Lower leg skin (tissue), 3 donors: ENCODE results near the gene SLC30A5.

ENCODE experiments used
- POLR2A ChIP-seq, 2 donors: fragments of 450-650 bp; IDR thresholded peaks; one replicate each; pipeline ENCODE4 v1.6.1; 2016 to 2017; ENCODE audit warnings: antibody characterized with exemption in 2 of 2, mild to moderate bottlenecking in 1 of 2, moderate library complexity in 1 of 2
- TF ChIP-seq, protein P1 (sequence below), 3 donors: fragments of 450-650 bp; IDR thresholded peaks; one replicate each; pipeline ENCODE4 v1.5.1; 2016; ENCODE audit warnings: antibody characterized with exemption in 3 of 3, mild to moderate bottlenecking in 3 of 3, moderate library complexity in 2 of 3

DNA sequence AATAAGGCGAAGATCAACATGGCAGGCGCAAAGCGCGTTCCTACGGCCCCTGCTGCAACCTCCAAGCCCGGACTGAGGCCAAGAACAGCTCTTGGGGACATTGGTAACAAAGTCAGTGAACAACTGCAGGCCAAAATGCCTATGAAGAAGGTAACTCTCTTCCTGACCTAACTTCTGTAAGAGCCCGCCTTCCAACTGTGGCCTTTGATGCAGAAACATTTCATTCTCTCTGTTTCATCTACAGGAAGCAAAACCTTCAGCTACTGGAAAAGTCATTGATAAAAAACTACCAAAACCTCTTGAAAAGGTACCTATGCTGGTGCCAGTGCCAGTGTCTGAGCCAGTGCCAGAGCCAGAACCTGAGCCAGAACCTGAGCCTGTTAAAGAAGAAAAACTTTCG, 74.1 kb downstream of the SLC30A5 start:
- TF ChIP-seq, protein P1, sequence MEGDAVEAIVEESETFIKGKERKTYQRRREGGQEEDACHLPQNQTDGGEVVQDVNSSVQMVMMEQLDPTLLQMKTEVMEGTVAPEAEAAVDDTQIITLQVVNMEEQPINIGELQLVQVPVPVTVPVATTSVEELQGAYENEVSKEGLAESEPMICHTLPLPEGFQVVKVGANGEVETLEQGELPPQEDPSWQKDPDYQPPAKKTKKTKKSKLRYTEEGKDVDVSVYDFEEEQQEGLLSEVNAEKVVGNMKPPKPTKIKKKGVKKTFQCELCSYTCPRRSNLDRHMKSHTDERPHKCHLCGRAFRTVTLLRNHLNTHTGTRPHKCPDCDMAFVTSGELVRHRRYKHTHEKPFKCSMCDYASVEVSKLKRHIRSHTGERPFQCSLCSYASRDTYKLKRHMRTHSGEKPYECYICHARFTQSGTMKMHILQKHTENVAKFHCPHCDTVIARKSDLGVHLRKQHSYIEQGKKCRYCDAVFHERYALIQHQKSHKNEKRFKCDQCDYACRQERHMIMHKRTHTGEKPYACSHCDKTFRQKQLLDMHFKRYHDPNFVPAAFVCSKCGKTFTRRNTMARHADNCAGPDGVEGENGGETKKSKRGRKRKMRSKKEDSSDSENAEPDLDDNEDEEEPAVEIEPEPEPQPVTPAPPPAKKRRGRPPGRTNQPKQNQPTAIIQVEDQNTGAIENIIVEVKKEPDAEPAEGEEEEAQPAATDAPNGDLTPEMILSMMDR (IDR thresholded peaks at IDR 0.05), result no peak
- TF ChIP-seq POLR2A (IDR thresholded peaks at IDR 0.05), result no peak
